NOMO-1 (cell line): ENCODE data around the gene ARHGDIB.

Experiments used
- DNase-seq, 2 experiments: peaks; one replicate each; lab custom pipeline; 2025; ENCODE audit not compliant: unreplicated experiment in 2 of 2; lab: John Stamatoyannopoulos, UW

ARHGDIB gene

DNA sequence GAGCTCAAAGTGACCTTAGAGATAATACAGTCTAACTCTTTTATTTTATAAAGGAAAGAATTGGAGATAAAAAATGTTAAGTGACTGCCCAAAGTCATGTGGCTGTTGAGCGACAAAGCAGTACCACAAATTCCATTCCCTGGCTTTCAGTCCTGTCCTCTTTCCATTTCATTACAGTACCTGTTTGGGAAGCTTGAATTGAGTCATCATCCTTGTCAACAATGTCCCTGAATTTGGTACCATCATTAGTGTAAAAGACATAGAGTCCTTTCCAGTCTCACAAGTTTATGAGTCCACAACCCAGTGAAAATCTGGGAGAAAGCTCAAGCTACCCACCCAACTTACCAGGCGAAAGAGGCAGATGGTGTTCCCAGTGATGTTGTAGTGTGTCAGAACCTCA, 26.9 kb downstream of the ARHGDIB start:
- DNase-seq, result no peak

- DNase-seq, result no peak
These were observed 29.4 kb downstream of the ARHGDIB start for GRCh38 chr12:14931791-14932560.

- no peak for DNase-seq
These were observed 30.0 kb downstream of the ARHGDIB start for GRCh38 chr12:14931359-14931758.

DNA sequence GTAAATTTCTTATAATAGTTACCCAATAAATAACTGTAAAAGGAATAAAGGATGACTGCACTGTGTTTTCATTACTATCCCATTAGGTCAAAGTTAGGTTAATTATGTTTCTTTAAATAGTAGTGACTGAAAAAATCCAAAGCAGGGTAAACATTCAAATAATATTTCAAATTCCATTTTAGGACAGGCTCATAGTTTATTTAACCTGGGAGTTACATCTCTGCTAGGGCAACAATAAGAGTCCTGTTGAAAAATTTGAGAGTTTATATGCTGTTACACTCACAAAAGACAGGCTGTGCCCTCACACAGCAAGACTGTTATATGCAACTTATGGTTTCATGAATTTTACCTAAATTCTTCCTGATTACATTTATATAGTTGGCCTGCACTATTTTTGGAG, 31.1 kb downstream of the ARHGDIB start:
- no peak for DNase-seq

GRCh38 chr12:14928931-14929330, 32.5 kb downstream of the ARHGDIB start:
- no peak for DNase-seq

DNA sequence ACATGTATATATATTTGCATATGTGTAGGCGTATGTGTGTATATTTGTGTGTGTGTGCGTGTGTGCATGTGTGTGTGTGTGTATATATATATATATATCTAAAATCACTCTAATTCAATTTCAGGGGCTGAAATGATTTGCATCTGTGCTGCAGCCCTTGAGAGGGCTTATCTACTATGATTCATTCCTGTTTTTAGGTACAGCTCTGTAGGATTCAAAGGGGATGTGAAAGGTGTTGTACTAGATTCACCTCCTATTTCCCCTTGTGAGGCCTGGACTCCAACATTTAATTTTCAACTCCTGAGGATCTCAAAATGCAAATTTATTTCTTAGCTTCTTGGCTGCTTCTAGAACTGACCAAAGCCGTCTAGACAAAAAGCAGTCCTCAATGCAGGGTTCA, 34.1 kb downstream of the ARHGDIB start:
- DNase-seq, result no peak

DNA sequence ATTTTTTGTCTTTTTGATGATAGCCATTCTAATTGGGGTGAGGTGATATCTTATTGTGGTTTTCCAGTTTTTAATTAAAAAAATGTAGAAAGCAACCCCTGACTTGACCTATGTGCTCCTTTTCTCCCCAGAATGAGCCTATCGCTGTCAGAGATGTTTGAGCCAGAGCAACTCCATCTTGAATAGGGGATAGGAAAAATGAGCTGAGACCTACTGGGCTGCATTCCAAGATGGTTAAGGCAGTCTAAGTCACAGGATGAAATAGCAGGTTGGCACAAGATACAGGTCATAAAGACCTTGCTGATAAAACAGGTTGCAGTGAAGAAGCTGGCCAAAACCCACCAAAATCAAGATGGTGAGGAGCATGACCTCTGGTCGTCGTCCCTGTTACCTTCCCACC, 36.9 kb downstream of the ARHGDIB start:
- DNase-seq, result no peak

GRCh38 chr12:14923944-14924343, 37.5 kb downstream of the ARHGDIB start:
- no peak for DNase-seq

GRCh38 chr12:14921218-14921617, 40.2 kb downstream of the ARHGDIB start:
- no peak for DNase-seq

GRCh38 chr12:14920475-14921126, 40.8 kb downstream of the ARHGDIB start:
- no peak for DNase-seq

DNA sequence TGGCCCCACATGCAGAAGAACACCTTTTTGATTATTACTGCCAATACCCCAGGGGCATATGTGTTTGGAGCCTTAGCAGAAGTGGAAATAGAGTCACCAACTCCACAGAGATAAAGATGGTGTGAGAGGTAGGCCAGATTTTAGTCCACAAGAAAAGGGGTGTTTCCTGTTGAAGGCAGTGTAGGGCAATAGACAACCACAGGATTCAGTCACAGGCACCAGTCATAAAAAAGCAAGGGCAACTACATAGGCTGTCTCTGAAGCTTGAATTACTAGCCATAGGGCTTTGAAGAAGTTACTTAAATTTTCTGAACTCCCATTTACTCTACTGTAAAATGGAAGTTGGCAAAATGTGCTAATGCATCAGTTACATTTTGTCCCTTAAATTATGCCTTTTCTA, 41.9 kb downstream of the ARHGDIB start:
- no peak for DNase-seq

- no peak for DNase-seq
These were observed 45.7 kb downstream of the ARHGDIB start for GRCh38 chr12:14915736-14916135.

GRCh38 chr12:14913381-14913781, 48.0 kb downstream of the ARHGDIB start:
- DNase-seq, result no peak

DNA sequence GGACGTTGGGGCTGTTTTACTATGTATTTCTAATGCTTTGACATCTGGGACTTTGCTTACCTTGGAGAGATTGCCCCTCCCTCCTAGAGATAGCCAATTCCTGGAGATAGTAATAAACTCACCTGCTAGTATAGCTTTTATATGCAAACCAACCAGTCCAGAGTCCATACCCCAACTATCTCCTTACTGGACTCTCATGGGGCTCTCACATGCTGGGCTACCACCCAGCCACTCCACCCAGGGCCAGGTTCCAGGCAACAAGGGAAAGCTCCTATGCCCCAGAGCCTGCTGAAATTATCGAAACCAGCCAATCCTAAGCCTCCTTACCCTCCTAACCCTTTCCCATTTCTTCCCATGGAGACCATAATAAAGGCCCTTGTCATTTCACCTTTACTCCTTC, 50.3 kb downstream of the ARHGDIB start:
- no peak for DNase-seq

DNA sequence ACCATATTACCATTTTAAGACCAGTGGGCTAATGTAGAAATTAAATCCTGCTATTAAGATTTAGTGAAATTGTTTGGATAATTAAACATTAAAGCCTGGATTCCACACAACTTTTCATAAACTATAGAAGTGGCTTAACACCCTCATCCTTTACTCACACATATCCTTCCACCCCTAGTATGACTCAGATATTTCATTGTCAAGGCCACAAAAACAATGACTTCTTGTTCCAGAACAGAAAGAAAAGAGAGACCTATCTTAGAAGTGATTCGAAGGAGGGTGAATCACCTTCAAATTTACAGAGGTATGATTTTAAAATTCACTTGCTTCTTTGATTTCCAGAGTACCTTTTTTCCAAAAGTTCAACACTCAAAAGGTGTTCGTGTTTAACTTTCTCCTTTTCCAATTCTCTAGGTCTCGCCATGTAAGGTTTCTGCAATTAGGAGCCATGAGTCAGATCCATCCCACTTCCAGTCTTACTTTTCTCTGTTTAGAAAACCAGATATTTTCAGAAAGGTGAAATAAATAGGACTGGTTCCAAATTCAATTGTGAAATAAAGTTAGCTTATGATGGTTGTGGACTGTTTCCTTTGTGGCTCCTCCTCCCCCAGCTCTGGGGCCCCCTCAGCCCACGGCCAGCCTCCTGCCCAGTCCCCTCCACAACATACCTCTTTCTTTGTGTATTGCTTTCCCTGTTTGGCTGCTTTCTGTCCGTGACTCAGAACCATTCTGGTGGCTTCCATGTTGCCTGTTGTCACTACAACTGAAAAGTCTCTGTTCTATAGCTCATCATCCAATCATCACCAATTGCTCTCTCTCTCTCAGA, 51.1 kb downstream of the ARHGDIB start:
- no peak for DNase-seq

DNA sequence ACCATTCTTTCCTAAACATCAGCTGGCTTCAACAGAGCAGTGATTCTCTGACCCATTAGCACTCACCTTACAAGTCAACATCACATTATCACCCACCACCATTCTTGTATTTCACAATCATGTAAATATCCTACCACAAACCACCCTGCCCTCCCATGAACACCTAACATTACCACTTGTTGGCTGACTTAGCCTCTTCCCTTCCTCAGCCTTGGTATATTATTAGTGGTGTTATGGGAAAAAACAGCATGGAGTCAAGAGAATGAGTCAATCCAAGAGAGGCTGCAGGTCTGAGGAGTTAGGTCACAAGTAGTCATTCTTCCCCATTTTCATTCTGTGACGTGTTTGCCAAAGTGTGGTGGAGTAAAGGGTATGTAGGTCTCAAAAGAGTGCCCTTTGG, 53.4 kb downstream of the ARHGDIB start:
- no peak for DNase-seq

- no peak for DNase-seq
These were observed 55.3 kb downstream of the ARHGDIB start for GRCh38 chr12:14906114-14906513.

GRCh38 chr12:14905269-14906004, 56.0 kb downstream of the ARHGDIB start:
- DNase-seq, result no peak

DNA sequence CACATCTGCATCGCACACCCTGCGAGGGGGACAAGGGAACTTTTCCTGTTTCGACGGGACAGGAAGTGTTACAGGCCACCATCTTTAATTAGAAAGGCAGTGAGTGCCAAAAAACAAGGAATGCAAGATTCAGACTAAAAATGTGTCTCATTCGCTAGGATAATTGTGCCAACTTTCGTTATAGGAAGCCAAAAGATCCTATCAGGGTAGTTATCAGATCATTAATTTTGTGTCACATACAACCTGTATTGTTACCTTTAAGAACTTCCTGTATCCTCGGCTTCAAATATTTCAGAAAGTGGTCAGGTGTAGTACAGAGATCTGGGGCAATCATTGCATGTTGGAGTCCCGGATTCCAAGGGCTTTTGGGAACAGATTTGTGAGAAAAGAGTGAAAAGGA, 56.5 kb downstream of the ARHGDIB start:
- no peak for DNase-seq

DNA sequence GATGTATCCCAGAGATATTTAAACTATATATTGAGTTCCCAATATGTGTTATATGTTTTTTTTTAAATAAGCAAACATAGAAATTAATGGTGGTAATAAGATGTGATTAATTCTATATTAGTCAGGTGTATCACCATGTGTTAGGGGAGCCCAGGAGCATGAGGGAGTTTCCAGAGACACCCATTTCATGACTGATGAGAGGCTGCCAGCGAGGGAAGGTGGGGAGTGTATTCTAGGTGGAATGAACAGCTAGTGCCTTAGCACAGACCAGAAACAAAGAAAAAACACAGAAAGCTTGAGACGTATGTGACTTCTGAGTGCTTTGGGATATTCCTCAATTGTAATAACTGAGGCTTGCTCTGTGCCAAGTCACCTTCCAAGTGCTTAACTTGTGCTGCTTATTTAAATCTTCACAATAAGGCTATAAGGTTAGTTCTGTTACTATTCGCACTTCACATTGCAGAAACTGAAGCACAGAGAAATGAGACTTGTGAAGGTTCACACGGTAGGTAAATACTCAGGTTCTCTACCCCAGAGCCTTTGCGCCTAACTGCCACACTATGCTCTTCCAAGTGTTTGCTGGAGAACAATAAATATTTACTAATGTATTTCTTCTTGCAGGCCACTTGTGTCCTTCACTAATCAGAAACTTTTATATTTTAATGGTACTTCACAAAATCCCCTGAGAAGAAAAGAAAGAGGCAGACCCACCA, 57.9 kb downstream of the ARHGDIB start:
- no peak for DNase-seq
